Hematopoietic multipotent progenitor cell treated with erythropoietin and hydrocortisone succinate and interleukin-3 and kit ligand, for 4 days (in vitro differentiated cells): ENCODE results near the gene LARP1B.
A peak's percentile ranks its signal among the peaks of the same experiment; 100 is the strongest.
"Not testable (repeated sequence)": the region's sequence is repeated elsewhere in the genome, so short reads cannot be mapped to it uniquely, and the experiment has no call there.

Experiments used
- DNase-seq: peaks from one replicate; pipeline ENCODE4 v3.0.0-alpha.2; 2015

Gene LARP1B

DNA sequence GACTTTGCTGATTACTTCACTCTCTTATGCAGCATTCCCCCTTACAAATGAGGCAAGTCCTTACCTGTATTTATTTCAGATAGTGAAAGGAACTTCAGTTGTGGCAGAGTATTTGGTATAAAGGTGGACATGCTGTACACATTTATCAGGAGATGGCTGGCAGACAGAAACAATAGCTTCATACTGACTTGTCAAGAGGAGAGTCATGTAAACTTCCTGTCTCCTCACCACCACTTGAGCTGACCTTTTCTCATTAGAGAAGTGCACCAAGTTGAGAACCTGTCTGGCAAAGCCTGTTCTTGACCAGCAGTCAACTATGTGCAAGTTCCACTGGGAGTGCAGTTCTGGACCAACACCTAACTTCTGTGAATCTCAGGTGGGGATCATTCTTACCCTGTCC is 80.8 kb downstream of the LARP1B start:
- DNase-seq = no peak

DNA sequence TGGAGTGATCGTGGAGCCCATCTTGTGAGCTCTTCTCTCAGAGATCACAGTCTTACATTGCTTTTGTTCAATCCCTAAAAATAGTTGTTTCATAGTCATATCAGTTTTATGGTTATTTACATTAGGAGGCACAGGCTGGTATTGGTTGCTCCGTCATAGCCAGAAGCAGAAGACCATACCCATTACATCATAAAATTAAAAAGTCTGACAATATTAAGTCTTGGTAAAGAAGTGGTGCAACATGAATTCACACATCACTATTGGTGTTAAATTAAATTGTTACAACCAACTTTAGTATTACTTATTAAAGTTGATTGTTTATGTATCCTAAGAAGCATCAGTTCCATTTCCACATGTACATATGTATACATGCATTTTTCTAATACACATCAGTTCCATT is 84.6 kb downstream of the LARP1B start:
- DNase-seq = no peak

DNA sequence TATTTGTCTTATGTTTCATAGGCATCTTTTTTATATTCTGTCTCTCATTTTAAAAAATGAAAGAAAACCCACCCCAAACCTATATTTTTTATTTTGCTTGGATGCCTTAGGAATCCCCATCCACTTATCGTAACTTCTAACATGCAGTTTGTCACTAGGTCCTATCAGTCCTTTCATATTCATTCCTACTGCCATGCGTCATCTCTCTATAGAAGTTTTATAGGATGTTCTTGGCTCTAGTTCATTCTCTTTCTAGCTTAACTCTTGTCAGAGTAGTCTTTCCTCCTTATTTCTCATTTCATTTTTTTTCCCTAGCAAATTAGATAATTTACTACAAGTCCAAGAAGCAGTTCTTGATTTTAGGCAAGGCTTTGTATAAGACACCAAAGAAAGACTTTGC is 92.7 kb downstream of the LARP1B start:
- DNase-seq = no peak

DNA sequence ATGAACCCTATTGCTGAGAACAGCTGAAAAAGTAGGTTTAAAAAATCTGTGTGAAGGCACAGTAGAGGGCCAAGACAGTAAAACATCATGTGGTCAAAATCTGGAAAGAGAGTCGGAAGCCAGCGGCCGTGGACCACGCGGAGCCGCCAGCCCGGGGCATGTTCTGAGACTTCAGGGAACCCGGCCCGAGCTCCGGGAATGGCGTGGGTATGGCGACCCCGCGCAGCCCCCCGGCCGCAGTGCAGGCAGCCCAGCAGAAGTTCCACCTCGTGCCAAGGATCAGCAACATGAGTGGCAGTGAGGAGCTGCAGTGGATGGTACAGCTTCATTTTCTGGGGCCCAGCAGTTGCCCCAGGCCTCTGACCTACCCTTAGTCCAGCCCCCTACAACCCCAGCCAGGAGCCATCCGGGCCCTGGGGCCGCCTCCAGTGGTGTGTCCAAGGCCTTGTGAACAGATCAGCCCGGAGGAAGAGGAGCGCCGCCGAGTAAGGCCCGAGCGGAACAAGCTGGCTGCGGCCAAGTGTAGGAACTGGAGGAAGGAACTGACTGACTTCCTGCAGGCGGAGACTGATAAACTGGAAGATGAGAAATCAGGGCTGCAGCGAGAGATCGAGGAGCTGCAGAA is 94.2 kb downstream of the LARP1B start:
- DNase-seq = no peak

DNA sequence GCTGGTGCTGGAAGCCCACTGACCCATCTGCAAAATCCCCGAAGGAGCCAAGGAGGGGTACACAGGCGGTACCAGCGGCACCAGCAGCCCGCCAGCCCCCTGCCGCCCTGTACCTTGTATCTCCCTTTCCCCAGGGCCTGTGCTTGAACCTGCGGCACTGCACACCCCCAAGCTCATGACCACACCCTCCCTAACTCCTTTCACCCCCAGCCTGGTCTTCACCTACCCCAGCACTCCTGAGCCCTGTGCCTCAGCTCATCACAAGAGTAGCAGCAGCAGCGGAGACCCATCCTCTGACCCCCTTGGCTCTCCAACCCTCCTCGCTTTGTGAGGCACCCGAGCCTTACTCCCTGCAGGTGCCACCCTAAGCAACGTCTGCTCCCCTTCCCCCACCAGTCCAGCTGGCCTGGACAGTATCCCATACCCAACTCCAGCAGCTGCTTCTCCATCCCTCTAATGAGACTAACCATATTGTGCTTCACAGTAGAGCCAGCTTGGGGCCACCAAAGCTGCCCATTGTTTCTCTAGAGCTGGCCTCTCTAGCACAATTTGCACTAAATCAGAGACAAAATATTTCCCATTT is 94.9 kb downstream of the LARP1B start:
- DNase-seq = no peak

DNA sequence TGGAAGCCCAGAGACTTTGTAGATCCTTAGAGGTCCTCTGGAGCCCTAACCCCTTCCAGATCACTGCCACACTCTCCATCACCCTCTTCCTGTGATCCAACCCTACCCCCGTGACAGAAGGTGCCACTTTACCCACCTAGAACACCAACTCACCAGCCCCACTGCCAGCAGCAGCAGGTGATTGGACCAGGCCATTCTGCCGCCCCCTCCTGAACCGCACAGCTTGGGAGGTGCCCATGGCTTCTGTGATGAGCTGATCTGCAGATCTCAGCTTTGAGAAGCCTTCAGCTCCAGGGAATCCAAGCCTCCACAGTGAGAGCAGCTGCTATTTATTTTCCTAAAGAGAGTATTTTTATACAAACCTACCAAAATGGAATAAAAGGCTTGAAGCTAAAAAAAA is 95.4 kb downstream of the LARP1B start:
- DNase-seq = not testable (repeated sequence)

DNA sequence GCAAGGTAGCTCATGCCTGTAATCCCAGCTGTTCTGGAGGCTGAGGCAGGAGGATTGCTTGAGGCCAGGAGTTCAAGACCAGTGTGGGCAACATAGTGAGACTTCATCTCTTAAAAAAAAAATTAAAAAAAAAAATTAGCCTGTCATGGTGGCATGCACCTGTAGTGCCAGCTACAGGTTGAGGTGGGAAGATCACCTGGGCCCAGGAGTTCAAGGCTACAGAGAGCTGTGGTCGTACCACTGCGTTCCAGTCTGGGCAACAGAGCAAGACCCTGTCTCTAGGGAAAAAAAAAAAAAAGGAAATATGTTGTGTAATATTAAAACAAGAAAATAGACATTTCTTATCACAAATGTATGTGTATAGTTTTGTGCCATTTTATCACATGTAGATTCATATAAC is 97.8 kb downstream of the LARP1B start:
- no peak for DNase-seq

DNA sequence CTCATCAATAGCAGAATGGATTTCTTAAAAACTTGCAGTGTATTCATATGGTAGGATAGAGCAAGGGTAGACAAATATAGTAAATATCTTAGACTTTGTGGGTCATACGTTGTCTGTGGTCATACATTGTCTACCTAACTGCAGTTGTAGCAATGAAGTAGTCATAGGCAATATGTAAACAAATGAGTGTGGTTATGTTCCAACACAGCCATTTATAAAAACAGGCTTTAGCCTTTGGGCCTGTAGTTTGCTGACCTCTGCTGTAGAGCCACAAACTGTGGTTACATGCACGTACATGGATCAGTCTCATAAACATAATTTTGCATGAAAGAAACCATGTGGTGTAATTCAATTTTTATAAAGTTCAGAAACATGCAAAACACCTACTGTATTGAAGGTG is 98.9 kb downstream of the LARP1B start:
- DNase-seq = no peak

DNA sequence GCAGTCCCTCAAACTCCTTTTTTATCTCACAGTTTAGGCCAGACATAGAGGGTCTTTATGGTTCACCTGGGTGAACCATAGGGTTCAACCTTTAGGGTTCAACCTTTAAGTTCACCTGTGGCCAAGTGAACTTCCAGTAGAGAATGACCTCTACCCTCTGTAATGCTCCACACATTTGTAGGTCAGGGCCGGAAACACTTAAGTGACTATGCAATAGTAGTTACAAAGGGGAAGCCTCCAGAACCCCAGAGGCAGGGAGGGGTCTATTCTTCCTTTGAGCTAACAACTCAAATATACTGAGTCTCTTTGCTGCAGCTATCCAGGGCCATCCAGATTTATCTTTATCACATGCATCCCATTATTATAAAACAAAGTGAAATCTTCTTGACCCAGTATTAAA is 100.0 kb downstream of the LARP1B start:
- DNase-seq = no peak

DNA sequence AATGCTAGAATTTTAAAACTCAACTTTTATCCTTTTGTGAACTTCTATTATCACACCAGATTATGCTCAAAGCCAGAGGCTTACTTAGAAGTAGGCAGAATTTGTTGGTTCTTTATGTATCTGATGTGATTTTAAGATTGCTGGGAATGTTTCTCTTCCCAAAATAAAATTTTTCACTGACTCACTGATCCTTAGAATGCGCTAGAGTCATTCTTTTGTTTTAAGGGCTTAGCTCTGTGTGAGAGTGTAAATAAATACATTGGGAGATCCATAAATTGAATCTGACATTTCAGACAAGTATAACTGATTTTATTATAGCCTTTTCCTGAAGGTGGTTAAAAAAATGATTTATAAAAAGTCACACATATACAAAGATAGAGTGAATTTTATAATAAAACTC is 101.3 kb downstream of the LARP1B start:
- no peak for DNase-seq

DNA sequence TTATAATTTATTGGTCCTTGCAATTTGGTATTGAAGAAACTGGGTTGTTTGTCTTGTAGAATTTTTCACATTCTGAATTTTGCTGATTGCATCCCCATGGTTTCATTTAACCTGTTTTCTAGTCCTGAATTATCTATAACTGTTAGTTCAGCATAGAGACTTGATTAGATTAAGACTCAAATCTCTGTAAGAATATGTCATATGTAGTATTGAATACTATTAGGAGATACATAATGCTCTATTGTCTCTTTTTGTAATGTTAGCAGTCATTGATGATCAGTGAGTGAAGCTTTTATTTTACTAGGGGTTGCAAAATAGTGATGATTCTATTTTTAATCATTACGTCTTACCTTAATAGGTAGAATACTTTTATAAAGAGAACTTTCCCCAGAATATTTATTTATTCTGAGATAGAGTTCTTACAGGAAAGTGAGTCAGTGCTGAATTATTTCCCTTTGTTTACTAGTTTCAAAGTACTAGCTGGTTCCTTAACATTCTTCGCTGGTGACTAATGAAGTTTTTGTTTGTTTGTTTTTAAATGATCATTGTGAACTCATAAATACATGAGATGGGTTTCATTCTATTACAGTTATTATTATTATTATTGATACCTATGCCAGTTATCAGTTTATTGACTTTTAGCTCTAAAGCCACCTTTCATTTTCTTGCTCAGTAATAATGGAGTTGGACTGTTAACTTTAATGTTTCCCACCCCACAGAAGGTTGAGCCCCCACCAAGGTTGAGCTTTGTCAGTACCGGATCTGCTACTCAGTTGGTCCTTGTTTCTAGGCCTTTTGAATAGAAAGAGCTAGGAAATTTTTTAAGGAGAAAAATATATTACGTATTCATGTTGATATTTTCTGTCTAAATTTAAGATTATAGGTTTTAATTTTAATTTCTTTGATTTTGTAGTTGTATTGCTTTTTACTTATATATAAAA is 102.3 kb downstream of the LARP1B start:
- DNase-seq = no peak

DNA sequence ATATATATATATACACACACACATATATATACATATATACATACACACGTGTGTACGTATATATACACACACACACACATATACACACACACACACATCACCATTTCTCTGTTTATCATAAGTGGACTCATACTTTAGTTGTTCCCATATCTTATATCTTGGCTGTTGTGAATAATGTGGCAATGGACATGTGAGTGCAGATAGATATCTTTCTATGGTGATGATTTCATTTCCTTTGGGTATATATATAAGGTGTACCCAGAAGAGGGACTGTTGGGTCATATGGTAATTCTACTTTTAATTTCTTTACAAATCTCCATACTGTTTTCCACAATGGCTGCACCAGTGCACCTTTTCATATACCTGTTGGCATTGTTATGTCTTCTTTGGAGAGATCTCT is 105.9 kb downstream of the LARP1B start:
- peak; percentile 61 for DNase-seq

DNA sequence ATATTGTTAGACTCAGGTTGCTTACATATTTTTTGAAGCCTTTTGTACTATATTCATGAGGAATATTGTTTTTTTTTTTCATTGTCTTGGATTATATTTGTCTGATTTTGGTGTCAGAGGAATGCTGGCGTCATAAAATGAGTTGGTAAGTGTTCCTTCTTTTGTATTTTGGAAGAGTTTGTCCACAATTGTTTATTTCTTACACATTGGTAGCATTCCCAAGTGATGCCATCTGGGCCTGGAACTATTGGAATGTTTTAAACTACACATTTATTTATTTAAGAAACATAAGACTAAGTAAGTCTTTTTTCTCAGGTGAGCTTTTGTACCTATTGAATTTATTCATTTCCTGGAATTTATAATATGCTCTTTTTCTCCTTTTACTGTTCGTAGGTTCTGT is 107.6 kb downstream of the LARP1B start:
- DNase-seq = no peak

DNA sequence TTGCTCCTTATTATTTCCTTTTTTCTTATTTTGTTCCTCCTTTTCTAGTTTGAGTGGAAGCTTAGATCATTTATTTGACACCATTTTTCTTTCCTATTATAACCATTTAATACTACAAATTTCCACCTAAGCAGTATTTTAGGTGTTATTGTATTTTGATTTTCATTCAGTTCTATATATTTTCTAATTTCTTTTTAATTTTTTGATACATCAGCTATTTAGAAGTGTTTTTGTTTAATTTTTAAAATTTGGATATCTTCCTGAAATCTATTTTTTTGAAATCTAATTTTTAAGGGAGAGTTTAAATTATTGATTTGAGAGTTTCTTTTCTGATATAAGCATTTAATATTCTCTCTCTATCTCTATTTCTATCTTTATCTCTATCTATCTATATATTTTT is 108.1 kb downstream of the LARP1B start:
- no peak for DNase-seq

DNA sequence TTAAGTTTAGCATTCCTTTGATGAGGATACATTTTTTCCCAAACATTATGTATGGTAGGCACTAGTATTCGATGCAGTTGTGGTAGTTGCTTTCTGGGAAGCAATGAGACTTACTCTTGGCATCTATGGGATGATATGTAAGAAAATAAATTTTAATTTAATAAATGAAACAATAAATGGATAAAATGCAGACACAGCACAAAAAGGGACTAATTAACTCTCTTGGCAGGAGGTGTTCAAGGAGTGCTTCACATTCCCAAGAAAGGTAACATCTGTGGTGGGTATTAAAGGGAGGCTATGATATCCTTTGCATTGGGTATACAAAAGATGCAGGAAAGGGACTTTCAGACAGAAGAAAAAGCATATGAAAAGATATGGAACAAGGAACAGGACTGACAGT is 115.5 kb downstream of the LARP1B start:
- DNase-seq = no peak

DNA sequence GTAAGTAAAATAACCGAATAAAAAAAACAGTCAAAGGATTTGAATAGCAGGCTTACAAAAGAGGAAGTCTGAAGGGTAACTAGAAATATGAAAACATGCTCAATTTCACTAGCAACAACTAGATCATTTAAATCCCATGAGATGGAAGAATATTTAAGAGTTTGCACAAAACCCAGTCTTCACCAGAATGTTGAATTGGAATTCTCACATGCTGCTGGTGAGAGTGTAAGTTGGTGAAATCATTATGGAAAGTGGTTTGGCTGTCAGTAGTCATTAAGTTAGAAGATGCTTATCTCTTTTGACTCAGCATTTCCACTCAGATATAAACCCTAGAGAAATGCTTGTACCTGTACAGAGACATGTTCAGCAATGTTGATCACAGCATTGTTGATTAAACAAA is 116.4 kb downstream of the LARP1B start:
- peak; percentile 60 for DNase-seq

DNA sequence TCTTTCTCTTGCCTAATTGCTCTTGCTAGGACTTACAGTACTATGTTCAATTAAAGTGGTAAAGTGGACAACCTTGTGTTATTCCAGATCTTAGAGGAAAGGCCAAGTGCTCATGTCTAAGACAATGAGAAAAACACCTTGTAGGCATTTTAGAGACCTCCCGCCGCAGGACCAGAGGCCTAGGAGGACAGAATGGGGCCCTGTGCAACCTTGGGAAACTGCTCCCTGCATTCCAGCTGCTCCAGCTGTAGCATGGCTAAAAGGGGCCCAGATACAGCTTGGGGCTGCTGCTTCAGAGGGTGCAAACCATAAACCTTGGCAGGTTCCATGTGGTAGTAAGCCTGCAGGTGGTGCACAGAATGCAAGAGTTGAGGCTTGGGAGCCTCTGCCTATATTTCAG is 125.5 kb downstream of the LARP1B start:
- DNase-seq = no peak

DNA sequence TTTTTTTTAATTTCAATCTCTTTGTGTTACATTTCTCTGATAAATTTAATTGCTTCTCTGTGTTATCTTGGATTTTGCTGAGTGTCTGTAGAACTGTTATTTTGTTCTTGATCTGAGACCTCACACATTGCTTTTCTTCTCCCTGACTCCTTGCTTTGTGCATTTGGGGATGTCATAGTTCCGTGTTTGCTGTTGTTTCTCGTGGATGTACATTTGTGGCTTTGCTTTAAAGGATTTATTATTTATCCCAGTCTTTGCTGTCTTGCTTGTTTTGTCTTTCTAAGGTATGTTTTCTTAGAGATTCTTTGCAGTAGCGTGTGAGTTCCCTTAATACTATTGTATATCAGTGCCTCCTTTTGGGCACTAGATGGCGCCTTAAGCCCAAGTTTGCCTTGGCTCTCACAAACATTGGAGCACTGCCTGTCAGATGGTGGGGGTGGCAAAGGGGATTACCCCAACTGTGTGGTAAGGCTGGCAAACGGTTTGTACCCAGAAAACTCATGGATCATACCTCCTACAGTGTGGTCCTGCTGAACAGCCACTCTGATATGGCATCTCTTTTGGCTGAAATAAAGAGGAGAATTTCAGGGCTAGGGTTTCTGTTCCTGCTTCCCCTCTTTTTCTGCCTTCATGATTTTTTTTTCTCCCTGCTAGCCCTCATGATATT is 130.1 kb downstream of the LARP1B start:
- DNase-seq = peak; percentile 90

DNA sequence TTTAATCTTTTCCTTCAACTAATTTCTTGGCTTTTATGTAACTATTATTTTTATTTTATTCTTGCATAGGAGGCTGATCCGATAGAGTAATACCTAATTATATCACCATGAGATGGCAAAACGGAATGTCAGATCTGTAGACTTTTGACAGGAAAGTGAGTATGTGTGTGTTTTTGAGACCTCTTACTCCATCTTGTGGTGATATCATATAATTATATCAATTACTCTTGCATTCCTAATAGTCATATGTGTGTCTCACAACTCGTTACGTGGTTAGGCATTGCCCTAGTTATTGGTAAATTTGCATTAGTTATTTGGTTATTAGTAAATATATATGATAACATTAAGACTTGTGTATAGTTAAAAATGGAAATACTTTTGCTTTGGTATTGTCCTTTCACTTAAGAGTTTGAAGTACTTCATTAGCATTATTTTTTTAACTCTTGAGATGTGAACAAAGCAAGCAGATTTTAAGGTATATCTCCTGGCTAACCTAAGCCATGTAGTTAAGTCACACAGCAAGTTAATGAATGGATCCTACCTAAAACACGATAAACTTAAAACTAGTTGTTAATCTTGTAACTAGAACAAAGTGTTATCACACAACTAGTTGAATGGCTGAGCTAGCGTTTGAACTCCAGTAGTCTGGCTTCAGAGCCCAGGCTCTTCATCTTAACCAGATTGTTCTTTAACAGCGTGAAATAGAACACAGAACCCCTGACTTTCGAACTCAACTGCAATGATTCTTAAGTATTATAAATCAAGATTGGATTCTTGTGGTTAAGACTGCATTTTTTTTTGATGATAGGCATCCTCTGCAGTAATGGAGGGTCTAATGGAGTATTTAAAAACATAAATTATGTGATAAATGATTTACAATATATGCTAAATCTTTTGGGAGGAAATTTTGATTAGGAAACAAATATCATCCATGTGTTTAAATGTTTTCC is 159.4 kb downstream of the LARP1B start:
- peak; percentile 78 for DNase-seq

DNA sequence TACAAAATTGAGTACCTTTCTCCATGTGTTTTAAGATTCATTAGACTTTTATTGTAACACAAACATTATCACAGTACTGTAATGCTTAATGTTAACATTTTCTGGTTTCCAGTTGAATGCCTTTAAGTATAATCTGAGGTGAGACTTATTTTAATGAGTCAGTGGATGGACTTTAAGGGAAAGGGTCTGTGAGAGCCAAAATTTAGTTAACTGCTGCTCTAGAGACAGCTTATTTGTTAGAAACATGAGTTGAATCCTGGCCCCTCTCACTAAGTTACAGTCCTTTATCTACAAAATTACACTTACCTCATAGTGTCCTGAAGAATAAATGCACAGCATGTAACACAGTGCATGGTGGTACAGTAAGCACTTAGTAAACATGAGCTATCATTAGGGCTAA is 160.5 kb downstream of the LARP1B start:
- no peak for DNase-seq

DNA sequence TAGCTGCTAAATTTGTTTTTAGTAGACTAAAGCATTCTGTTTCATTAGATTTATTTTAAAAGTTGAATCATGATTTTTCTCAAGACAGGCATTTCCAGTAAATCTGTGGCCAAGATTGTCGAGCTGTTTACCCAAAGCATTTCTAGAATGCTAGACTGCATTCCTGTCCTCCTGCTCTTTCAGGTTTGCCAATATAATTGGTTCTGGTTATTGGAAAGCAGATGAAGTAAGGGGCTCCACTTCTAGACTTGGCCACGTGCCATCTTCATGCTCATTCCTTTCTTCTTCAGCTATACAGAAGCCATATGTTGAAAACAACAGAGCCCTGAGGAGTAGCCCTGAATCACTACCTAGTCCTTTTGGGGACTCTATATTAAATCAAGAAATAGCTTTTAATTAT is 164.0 kb downstream of the LARP1B start:
- no peak for DNase-seq

DNA sequence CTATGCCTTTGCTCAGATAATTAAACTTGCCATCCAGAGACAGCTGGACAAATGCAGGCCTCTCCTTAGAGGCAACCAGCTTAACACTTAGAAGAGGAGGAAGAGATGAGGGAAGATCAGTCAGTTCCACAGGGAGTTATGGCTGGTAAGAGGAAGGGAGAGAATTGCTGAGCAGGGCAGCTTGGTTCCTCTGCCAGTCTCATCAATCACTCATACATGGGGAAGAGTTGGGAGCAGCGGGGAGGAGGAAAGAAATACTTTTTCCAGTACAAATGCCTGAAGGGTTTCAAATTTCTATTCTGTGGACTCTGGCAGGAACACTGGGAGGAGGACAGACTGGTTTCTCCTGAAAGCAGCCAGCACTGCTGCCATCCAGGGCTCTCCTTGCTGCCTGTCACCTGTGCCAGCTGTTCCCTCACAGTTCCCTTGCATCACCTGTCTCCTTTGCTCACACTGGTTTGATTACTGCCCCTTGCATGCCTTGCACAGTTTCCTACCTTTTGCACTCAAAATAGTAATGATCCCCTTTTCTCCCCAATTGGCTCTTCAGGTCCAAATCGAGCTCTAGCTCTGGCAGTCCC is 167.0 kb downstream of the LARP1B start:
- DNase-seq = no peak
